Measurements from ENCODE around the gene ECPAS. TPM values are rescaled to one million over a fixed set of nuclear protein-coding genes. Genes with fewer than 3 reads are reported as not detected.

Gene ECPAS
- total RNA-seq, 1 experiment from 2014 or later = 106 TPM

GRCh38 chr9:111316796-111317195 is 167.4 kb downstream of the ECPAS start:
- no peaks in the 10 kb centered on the region for H3K79me1 ChIP-seq (ENCODE audit: insufficient read depth, low read depth, low read length, poor library complexity, severe bottlenecking)
- no peak for TF ChIP-seq CTCF (conservative IDR thresholded peaks at IDR 0.05)
- no peak overlapping the region for H4K91ac ChIP-seq (ENCODE audit: insufficient read length, low read depth, low read length)
- no peaks in the 10 kb centered on the region for H3K23me2 ChIP-seq (ENCODE audit: insufficient read length, low read depth, low read length, poor library complexity, severe bottlenecking)
- H3K79me2 ChIP-seq (ENCODE audit: insufficient read depth, low read length) = no peaks in the 10 kb centered on the region
- no peak overlapping the region for H3K23ac ChIP-seq (ENCODE audit: insufficient read length, low read depth, low read length)
- H3K4ac ChIP-seq (ENCODE audit: low read depth, low read length) = no peak overlapping the region
- H2AK5ac ChIP-seq (ENCODE audit: insufficient read length, low read length) = no peak overlapping the region
- Mint-ChIP-seq H3K27ac (no peak overlapping the region), H3K36me3 (ENCODE audit: insufficient read depth in 1 of 3, low read depth in 3 of 3) (peaks cover under 1 to 1% (median 1%) of the 10 kb centered on the region in 3 experiments; a peak in 4 of 7 replicates), H3K27me3 (ENCODE audit: low read depth) (no peaks in the 10 kb centered on the region; the same call in 1 of the 2 replicates), H3K4me3 (no peak overlapping the region), H3K4me1 (no peaks in the 10 kb centered on the region), H3K9me3 (peaks cover 1 to 7% of the 10 kb centered on the region in 2 experiments; a peak in 4 of 5 replicates)
- H3K9ac ChIP-seq (ENCODE audit: extremely low read depth, insufficient read length, low read length) = no peak overlapping the region
- H3K4me2 ChIP-seq (ENCODE audit: insufficient read depth, insufficient read length, low read length) = no peak overlapping the region
- no peak overlapping the region for H3K14ac ChIP-seq (ENCODE audit: insufficient read depth, low read length)
- DNase-seq = no peak
- no peak overlapping the region for H2BK120ac ChIP-seq (ENCODE audit: low read depth, low read length, poor library complexity, severe bottlenecking)
- no peak overlapping the region for H3K27ac ChIP-seq (ENCODE audit: insufficient read length, low read depth, low read length)
- H3K4me1 ChIP-seq (ENCODE audit: insufficient read depth, low read length) = no peaks in the 10 kb centered on the region
- no peak overlapping the region for H4K8ac ChIP-seq (replicated peaks; ENCODE audit: insufficient read length, low read depth, low read length)
- no peak overlapping the region for H3K18ac ChIP-seq (ENCODE audit: insufficient read length, low read depth, low read length)
- no peak overlapping the region for H3K56ac ChIP-seq (ENCODE audit: insufficient read length, low read depth, low read length)
- H2BK15ac ChIP-seq (ENCODE audit: low read depth, low read length) = no peak overlapping the region
- H3K9me3 ChIP-seq (ENCODE audit: control insufficient read depth, low read depth, low read length) = no peaks in the 10 kb centered on the region
- H2AFZ ChIP-seq (ENCODE audit: low read length) = no peak overlapping the region
- no peaks in the 10 kb centered on the region for H4K20me1 ChIP-seq (ENCODE audit: control insufficient read depth, insufficient read depth, insufficient read length)
- no peaks in the 10 kb centered on the region for H3K27me3 ChIP-seq (ENCODE audit: insufficient read depth, low read length)
- WGBS (ENCODE audit: extremely low coverage, insufficient read length, low lambda C conversion rate) = no CpG with 5 or more reads among the region's 3 CpGs
- no peak overlapping the region for H2BK5ac ChIP-seq (ENCODE audit: insufficient read length, low read length)
- H2BK20ac ChIP-seq (ENCODE audit: low read depth, low read length, poor library complexity, severe bottlenecking) = no peak overlapping the region
- no peak overlapping the region for H2BK12ac ChIP-seq (ENCODE audit: insufficient read length, low read depth, low read length)
- no peak overlapping the region for H4K5ac ChIP-seq (ENCODE audit: insufficient read length, low read depth, low read length)
- no peak overlapping the region for H3T11ph ChIP-seq (ENCODE audit: low read length)

Other genes with a start within 250 kb of the ECPAS start
- gene OR2K2, start 154.2 kb downstream of the ECPAS start, total RNA-seq (2021) = not detected in 2 replicates
- gene ZNF483, start 40.8 kb upstream of the ECPAS start, total RNA-seq (2021) = 46.8 and 48.1 TPM in 2 replicates
- gene PTGR1, start 115.3 kb upstream of the ECPAS start, total RNA-seq (2021) = 43.5 and 45.2 TPM in 2 replicates
- 7.6 and 8.4 TPM in 2 replicates for gene DNAJC25, start 147.0 kb upstream of the ECPAS start, total RNA-seq (2021)
- 31.0 and 33.4 TPM in 2 replicates for gene GNG10, start 177.2 kb upstream of the ECPAS start, total RNA-seq (2021)